GM13977 (cell line): ENCODE results near the gene TRIM46.

Experiments used
- DNase-seq: peaks from one replicate; pipeline ENCODE4 v3.0.0; 2012; ENCODE audit warnings: low spot score
- in situ Hi-C: fragments of 300-500 bp; cut with MboI; formaldehyde crosslinking; loops from one replicate; pipeline ENCODE4 v1.12.0; 2022; ENCODE audit warnings: low sequenced_read_pairs, low pct_unique_long_range_greater_than_20kb, mixed read lengths, inconsistent platforms; ENCODE audit not compliant: unreplicated experiment
- TF ChIP-seq, protein P1 (sequence below): IDR thresholded peaks from 2 replicates; pipeline ENCODE4 v1.5.1; 2012; ENCODE audit warnings: mild to moderate bottlenecking, control low read depth; ENCODE audit not compliant: insufficient read depth; ENCODE audit errors: extremely low read depth, missing control alignments

Gene TRIM46

GRCh38 chr1:155175281-155175926, 1.8 kb downstream of the TRIM46 start:
- peak; percentile 21 for DNase-seq
- in situ Hi-C loops = no loop called here
- TF ChIP-seq, protein P1, sequence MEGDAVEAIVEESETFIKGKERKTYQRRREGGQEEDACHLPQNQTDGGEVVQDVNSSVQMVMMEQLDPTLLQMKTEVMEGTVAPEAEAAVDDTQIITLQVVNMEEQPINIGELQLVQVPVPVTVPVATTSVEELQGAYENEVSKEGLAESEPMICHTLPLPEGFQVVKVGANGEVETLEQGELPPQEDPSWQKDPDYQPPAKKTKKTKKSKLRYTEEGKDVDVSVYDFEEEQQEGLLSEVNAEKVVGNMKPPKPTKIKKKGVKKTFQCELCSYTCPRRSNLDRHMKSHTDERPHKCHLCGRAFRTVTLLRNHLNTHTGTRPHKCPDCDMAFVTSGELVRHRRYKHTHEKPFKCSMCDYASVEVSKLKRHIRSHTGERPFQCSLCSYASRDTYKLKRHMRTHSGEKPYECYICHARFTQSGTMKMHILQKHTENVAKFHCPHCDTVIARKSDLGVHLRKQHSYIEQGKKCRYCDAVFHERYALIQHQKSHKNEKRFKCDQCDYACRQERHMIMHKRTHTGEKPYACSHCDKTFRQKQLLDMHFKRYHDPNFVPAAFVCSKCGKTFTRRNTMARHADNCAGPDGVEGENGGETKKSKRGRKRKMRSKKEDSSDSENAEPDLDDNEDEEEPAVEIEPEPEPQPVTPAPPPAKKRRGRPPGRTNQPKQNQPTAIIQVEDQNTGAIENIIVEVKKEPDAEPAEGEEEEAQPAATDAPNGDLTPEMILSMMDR = no peak

GRCh38 chr1:155175927-155176371, 2.3 kb downstream of the TRIM46 start:
- DNase-seq = peak; percentile 17
- in situ Hi-C loops = no loop called here
- TF ChIP-seq, protein P1 = peak; percentile 9

- DNase-seq = peak; percentile 95
- TF ChIP-seq, protein P1 = peak; percentile 86
- in situ Hi-C loops = no loop called here
Observed at GRCh38 chr1:155176544-155177071, 3.0 kb downstream of the TRIM46 start.

GRCh38 chr1:155177192-155177917, 3.7 kb downstream of the TRIM46 start:
- in situ Hi-C loops = no loop called here
- TF ChIP-seq, protein P1 = no peak
- DNase-seq = peak; percentile 45

DNA sequence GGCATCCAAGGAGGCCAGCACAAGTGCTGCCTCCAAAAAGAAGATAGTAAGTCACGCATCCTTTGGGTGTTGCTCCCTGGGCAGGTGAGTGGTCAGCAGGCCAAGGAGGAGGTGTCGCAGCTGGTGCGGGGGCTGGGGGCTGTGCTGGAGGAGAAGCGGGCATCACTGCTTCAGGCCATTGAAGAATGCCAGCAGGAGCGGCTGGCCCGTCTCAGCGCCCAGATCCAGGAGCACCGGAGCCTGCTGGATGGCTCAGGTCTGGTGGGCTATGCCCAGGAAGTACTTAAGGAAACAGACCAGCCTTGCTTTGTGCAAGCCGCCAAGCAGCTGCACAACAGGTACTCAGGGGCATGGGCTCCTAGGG, 4.3 kb downstream of the TRIM46 start:
- no peak for DNase-seq
- in situ Hi-C loops = no loop called here
- TF ChIP-seq, protein P1 = no peak

DNA sequence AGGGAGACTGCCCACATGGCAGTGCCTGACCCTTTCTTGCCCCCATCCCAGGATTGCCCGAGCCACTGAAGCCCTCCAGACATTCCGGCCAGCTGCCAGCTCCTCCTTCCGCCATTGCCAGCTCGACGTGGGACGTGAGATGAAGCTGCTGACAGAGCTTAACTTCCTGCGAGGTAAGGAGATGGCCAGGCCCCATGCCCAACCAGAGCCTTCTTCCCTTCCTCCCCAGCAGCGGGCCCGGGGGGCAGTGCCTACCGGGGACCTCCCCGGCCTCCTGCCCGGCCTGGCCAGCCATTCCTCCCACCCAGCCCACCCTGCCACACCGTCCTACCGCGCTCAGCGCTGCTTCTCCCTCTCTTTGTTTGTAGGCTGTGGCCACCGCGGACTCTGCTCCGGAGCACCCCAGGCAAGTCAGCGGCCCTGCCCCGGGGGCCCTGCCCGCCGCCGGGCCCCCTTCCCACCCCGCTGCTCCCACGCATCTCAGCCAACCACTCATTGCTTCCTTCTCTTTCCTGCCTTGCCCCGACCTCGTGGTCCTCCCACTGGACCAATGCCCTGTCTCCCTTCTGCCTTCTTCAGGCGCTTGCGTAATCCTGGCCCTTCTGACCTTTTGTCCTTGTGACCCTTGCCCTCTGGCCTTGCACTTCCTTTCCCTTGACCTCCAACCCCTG, 4.9 kb downstream of the TRIM46 start:
- in situ Hi-C loops = no loop called here
- TF ChIP-seq, protein P1 = no peak

More for the DNA sequence above, 4.9 kb downstream of the TRIM46 start:
- DNase-seq = no peak
